AG04449 (cell line): ENCODE measurements around the gene TTC23L.

ENCODE experiments used
- CTCF ChIA-PET: fragments of 350-600 bp; formaldehyde crosslinking; extraction: SDS; loops from one replicate; lab custom pipeline; 2021; ENCODE audit warnings: antibody characterized with exemption; lab: Yijun Ruan, JAX
- POLR2A ChIA-PET: fragments of 400-600, 350-600 bp; formaldehyde crosslinking; extraction: SDS; loops from one replicate; lab custom pipeline; 2020; ENCODE audit warnings: antibody characterized with exemption, inconsistent platforms; lab: Yijun Ruan, JAX
- DNase-seq: peaks from one replicate; pipeline ENCODE4 v3.0.0-alpha.2; 2010; ENCODE audit warnings: low read depth, low spot score
- H3K4me3 ChIP-seq: 2 replicates; pipeline ENCODE4 v1.5.1; 2011; ENCODE audit warnings: low read depth, mild to moderate bottlenecking, control low read depth, low read length
- CTCF ChIP-seq: IDR thresholded peaks from one replicate; pipeline ENCODE4 v1.5.1; 2011; ENCODE audit warnings: mild to moderate bottlenecking, moderate library complexity, low read length, control low read depth, inconsistent platforms; ENCODE audit not compliant: insufficient read depth; ENCODE audit errors: missing control alignments

Gene TTC23L

DNA sequence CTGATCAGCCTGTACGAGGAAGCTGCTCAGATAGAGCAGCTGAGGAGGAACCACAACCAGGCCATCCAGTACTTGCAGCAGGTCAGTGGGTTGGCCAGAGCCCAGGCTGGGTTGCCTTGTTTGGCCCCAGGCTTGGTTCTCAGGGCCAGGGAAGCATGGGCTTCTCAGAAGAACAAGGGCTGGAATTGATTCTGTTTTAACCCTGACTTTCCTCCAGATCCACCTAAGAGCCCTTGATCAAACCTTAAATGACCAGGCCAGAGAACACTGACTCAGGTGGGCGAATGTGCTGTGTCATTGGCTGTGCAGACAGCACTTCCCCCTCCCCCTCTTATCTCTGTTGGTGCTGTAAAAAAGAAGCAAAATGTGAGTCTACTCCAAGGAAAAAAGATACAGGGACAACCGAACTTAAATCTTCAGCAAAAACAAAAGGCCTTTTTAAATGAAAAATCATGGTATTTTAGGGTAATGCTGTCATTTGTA lies 28.1 kb downstream of the TTC23L start:
- no peak overlapping the region for H3K4me3 ChIP-seq
- ChIA-PET CTCF (interaction anchor here (1.3 kb wide), 1 partner anchor 32 kb away, joined by 5 read pairs; no protein-coding TSS in a partner anchor), POLR2A (no interaction called here)
- no peak for DNase-seq
- TF ChIP-seq CTCF: no peak

DNA sequence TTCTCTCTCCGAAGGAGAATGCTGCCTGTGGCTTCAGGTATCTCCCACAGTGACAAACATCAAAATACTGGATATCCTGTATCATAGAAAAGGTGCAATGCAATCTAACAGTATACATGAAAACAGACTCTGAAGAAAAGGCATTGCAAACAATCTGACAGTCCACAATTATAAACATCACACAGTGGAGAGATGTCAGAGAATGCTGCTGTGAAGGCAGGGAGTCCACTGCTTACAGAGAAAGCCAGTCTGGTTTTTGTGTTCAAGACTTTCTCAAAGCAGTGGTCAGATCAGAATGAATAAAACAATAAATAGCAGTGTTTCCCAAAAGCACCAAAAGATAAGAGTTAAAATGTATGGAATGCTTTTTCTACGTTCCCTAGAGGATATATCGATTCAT lies 28.7 kb downstream of the TTC23L start:
- no peak for TF ChIP-seq CTCF
- CTCF ChIA-PET: interaction anchor here (1.3 kb wide), 1 partner anchor 31 kb away, joined by 5 read pairs; no protein-coding TSS in a partner anchor
- POLR2A ChIA-PET: no interaction called here
- no peak overlapping the region for H3K4me3 ChIP-seq
- DNase-seq: no peak

- H3K4me3 ChIP-seq: no peak overlapping the region
- DNase-seq: no peak
- ChIA-PET CTCF (no interaction called here), POLR2A (no interaction called here)
- TF ChIP-seq CTCF: no peak
Observed at GRCh38 chr5:34868791-34869190, 29.8 kb downstream of the TTC23L start.

DNA sequence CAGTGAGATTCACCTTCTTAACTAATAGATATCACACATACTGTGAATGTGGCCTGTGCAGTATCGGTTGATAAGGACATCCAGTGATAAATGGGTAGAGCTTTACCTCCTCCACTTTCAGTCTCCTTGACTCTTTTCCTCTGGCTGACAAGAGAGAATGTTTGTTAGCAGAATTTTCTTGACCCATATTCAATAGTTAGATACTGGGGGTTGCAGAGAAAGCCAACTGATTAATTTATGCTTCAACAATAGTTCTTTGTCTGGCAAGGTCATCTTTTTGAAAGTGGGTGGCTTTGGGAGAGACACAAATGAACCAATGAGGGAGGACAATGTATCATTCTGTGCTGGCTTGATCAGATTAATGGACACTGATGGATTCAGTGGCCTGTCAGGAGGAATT lies 30.3 kb downstream of the TTC23L start:
- DNase-seq: no peak
- H3K4me3 ChIP-seq: no peak overlapping the region
- no peak for TF ChIP-seq CTCF
- ChIA-PET POLR2A (no interaction called here), CTCF (no interaction called here)

DNA sequence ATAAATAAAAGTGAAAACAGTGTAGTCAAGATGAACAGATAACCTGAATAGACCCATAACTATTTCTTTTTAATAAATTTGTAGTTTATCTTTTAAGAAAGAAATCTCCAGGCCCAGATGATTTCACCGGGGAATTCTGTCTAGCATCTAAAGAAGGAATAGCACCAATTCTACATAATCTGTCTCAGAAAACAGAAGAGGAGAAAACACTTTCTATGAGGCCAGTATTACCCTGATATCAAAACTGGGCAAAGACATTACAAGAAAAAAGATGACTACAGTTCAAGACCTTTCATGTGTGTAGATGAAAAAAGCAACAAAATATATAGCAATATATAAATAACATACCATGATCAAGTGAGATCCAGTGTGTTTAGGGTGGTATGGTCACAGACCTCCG lies 31.4 kb downstream of the TTC23L start:
- POLR2A ChIA-PET: no interaction called here
- DNase-seq: no peak
- no peak overlapping the region for H3K4me3 ChIP-seq
- TF ChIP-seq CTCF: no peak
- CTCF ChIA-PET: interaction anchor here (0.7 kb wide), 1 partner anchor 9 kb away, joined by 3 read pairs; no protein-coding TSS in a partner anchor

GRCh38 chr5:34876275-34876674 lies 37.3 kb downstream of the TTC23L start:
- POLR2A ChIA-PET: no interaction called here
- no peak overlapping the region for H3K4me3 ChIP-seq
- no peak for TF ChIP-seq CTCF
- CTCF ChIA-PET: no interaction called here
- DNase-seq: no peak
